ENCODE data around the gene RIMBP3C.

DNA sequence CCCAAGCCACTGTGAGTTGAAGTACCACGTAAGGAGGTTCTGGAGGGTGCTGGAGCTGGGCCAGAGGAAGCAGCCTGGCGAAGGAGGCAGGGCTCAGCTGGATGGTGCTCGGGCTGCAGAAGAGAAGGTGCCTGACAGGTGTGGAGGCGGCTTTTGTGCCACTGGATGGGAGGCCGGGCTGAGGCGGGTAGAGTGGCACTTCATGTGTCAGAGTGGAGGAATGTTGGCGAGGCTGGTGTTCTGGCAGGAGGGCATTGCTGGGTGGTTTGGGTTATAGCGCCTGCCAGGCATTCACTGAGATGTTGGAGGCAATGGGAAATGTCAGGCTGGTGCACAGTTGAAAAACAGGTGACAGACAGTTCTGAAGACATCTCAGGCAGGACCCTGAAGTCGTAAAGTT lies 40.4 kb upstream of the RIMBP3C start:
- TF ChIP-seq FOXK2 (IDR thresholded peaks at IDR 0.05) (no peak), FOXA1 (IDR thresholded peaks at IDR 0.05) (no peak), ZNF384 (IDR thresholded peaks at IDR 0.05) (no peak), SP1 (IDR thresholded peaks at IDR 0.05) (no peak), BHLHE40 (IDR thresholded peaks at IDR 0.05; ENCODE audit: borderline replicate concordance) (no peak), SUZ12 (IDR thresholded peaks at IDR 0.05) (no peak), L3MBTL2 (conservative IDR thresholded peaks at IDR 0.05) (no peak), LEF1 (IDR thresholded peaks at IDR 0.05; ENCODE audit: borderline replicate concordance) (no peak)
- TF ChIP-seq, protein P1, sequence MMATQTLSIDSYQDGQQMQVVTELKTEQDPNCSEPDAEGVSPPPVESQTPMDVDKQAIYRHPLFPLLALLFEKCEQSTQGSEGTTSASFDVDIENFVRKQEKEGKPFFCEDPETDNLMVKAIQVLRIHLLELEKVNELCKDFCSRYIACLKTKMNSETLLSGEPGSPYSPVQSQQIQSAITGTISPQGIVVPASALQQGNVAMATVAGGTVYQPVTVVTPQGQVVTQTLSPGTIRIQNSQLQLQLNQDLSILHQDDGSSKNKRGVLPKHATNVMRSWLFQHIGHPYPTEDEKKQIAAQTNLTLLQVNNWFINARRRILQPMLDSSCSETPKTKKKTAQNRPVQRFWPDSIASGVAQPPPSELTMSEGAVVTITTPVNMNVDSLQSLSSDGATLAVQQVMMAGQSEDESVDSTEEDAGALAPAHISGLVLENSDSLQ (IDR thresholded peaks at IDR 0.05): no peak

All from HEK293T (cell line).